GM12891 (cell line): ENCODE measurements around the gene SCFD2.

Experiments used
- PAX5 ChIP-seq: IDR thresholded peaks from 2 replicates; pipeline ENCODE4 v1.6.1; 2011; ENCODE audit warnings: low read length, moderate library complexity, mild to moderate bottlenecking; ENCODE audit not compliant: insufficient read depth, severe bottlenecking
- POLR2A ChIP-seq: IDR thresholded peaks from 2 replicates; pipeline ENCODE4 v1.6.1; 2011; ENCODE audit warnings: low read depth, low read length, control low read depth
- POLR2AphosphoS5 ChIP-seq: IDR thresholded peaks from 2 replicates; pipeline ENCODE4 v1.6.1; 2011; ENCODE audit warnings: low read depth, low read length, control low read depth
- POU2F2 ChIP-seq: IDR thresholded peaks from 2 replicates; pipeline ENCODE4 v1.6.1; 2011; ENCODE audit warnings: low read depth, mild to moderate bottlenecking, control low read depth, low read length, moderate library complexity
- SPI1 ChIP-seq: IDR thresholded peaks from 2 replicates; pipeline ENCODE4 v1.6.1; 2011; ENCODE audit warnings: low read depth, low read length, control low read depth
- TAF1 ChIP-seq: IDR thresholded peaks from 2 replicates; pipeline ENCODE4 v1.6.1; 2011; ENCODE audit warnings: low read depth, low read length, control low read depth

DNA sequence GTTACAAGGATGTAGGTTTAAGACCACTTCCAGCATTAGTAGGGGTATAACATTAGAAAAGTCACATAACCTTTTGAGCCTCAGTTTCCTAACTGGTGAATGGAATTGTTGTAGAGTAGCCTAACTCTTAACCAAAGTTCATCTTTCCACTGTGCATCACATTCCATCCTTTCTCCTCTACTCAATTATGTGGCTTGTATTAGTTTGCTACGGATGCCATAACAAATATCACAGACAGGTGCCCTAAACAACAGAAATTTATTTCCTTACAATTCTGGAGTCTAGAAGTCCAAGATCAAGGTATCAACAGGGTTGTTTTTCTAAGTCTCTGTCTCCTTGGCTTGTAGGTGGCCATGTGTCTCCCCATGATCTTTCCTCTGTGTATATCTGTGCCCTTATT lies 271.8 kb downstream of the SCFD2 start:
- TF ChIP-seq POLR2A, result no peak
- TF ChIP-seq POLR2AphosphoS5, result no peak
- TF ChIP-seq TAF1, result no peak
- TF ChIP-seq POU2F2, result no peak
- TF ChIP-seq PAX5, result no peak
- no peak for TF ChIP-seq SPI1
